ENCODE measurements around the gene DNLZ. TPM values are rescaled to one million over a fixed set of nuclear protein-coding genes. Genes with fewer than 3 reads are reported as not detected.

DNLZ gene
- total and polyA plus RNA-seq, 9 of the 15 experiments (the other 6 are each of a cell fraction or from before 2014, with no cell fraction given), result 0.17 to 44.6 (median 3.4) TPM

GRCh38 chr9:136338511-136338910 lies 25.0 kb downstream of the DNLZ start:
- no peak for ATAC-seq
- CTCF ChIA-PET (ENCODE audit: low intra/inter-chr PET ratio), result interaction anchor here (0.8 to 2.6 kb wide), 5 partner anchors 25 to 306 kb away, joined by 3 to 10 read pairs (median 5); partner anchors contain the start of genes DNLZ and SNAPC4
- no TSS peak for BruUV-seq (replicated peaks)
- Histone ChIP-seq H3K4me3 (no peak overlapping the region), H3K27me3 (ENCODE audit: control insufficient read depth in 2 of 2, insufficient read depth in 2 of 2, low read length in 2 of 2) (no peaks in the 10 kb centered on the region), H3K9me1 (ENCODE audit: control insufficient read depth, insufficient read depth, low read length) (peaks cover 3% of the 10 kb centered on the region), H3K36me3 (ENCODE audit: control insufficient read depth, insufficient read depth, low read length) (peaks cover 22% of the 10 kb centered on the region; the same call in 1 of the 3 replicates), H3K4me2 (ENCODE audit: insufficient read depth, low read length) (no peak overlapping the region), H2AFZ (ENCODE audit: low read depth, low read length) (no peak overlapping the region), H3K4me1 (replicated peaks in 1 of 2; ENCODE audit: control insufficient read depth in 2 of 2, insufficient read depth in 2 of 2, low read length in 2 of 2) (peaks cover 7 to 97% of the 10 kb centered on the region in 2 experiments), H3K27ac (ENCODE audit: extremely low read depth, low read depth, low read length) (no peak overlapping the region), H3K9me3 (replicated peaks; ENCODE audit: control insufficient read depth, insufficient read depth, low read depth, low read length) (no peaks in the 10 kb centered on the region), H3K9ac (ENCODE audit: insufficient read depth in 1 of 2, low read depth in 2 of 2, low read length in 2 of 2) (peak overlapping the region in 1 of 2 experiments; percentile 52; a peak in 2 of 4 replicates), H3K79me2 (ENCODE audit: control insufficient read depth, insufficient read depth, low read length) (no peaks in the 10 kb centered on the region), H4K20me1 (replicated peaks; ENCODE audit: control insufficient read depth, insufficient read depth, low read length) (no peaks in the 10 kb centered on the region)
- POLR2A ChIA-PET, result no interaction called here
- 73% methylated on average over 7 of the region's 25 CpGs for WGBS (ENCODE audit: insufficient coverage, low coverage, missing lambda C conversion rate)
- intact Hi-C loops (cut with micrococcal nuclease) (loop anchor here (2.0 kb wide), 1 partner anchor 62 kb away; the partner anchor contains the start of gene SNAPC4), in situ Hi-C loops (cut with MboI) (loop anchor here (25.0 kb wide), 1 partner anchor 299 kb away; no protein-coding TSS in a partner anchor)
- FAIRE-seq, result no peak
- DNase-seq (ENCODE audit: extremely low read depth in 1 of 4, low spot score in 3 of 4), result no peak
- no peak for TF ChIP-seq NKRF (IDR thresholded peaks at IDR 0.05; ENCODE audit: borderline replicate concordance)
- TF ChIP-seq BCL6 (CRISPR knock-in tag; IDR thresholded peaks at IDR 0.05), result no peak
- no peak for TF ChIP-seq SREBF1 (IDR thresholded peaks at IDR 0.05; ENCODE audit: borderline replicate concordance, low read depth, low read length)
- TF ChIP-seq KLF13 (tag; IDR thresholded peaks at IDR 0.05; ENCODE audit: borderline replicate concordance, low read depth), result no peak
- TF ChIP-seq NR2F6 (CRISPR knock-in tag; IDR thresholded peaks at IDR 0.05), result no peak
- no peak for TF ChIP-seq CBFB (CRISPR knock-in tag; IDR thresholded peaks at IDR 0.05)
- no peak for TF ChIP-seq HNRNPLL (IDR thresholded peaks at IDR 0.05; ENCODE audit: low read depth, low read length, poor library complexity, severe bottlenecking)
- TF ChIP-seq SIX5 (IDR thresholded peaks at IDR 0.05; ENCODE audit: borderline replicate concordance in 1 of 2, insufficient read depth in 1 of 2, low read depth in 1 of 2, low read length in 2 of 2), result no peak
- no peak for TF ChIP-seq DMBX1 (CRISPR knock-in tag; IDR thresholded peaks at IDR 0.05; ENCODE audit: borderline replicate concordance)
- no peak for TF ChIP-seq TRIM28 (IDR thresholded peaks at IDR 0.05)

All from K562 (cell line).